GM12801 (cell line): Measurements from ENCODE around the gene NPM1.

Source experiments
- CTCF ChIP-seq: IDR thresholded peaks from one replicate; pipeline ENCODE4 v1.5.1; 2011; ENCODE audit warnings: control low read depth; ENCODE audit not compliant: insufficient read length; ENCODE audit errors: extremely low read depth

NPM1 gene

GRCh38 chr5:171433982-171434676, 46.5 kb downstream of the NPM1 start:
- no peak for TF ChIP-seq CTCF

GRCh38 chr5:171434874-171435273, 47.2 kb downstream of the NPM1 start:
- TF ChIP-seq CTCF, result no peak

- TF ChIP-seq CTCF, result no peak
These were observed 48.3 kb downstream of the NPM1 start for GRCh38 chr5:171435908-171436307.

- no peak for TF ChIP-seq CTCF
These were observed 49.2 kb downstream of the NPM1 start for GRCh38 chr5:171436804-171437285.

DNA sequence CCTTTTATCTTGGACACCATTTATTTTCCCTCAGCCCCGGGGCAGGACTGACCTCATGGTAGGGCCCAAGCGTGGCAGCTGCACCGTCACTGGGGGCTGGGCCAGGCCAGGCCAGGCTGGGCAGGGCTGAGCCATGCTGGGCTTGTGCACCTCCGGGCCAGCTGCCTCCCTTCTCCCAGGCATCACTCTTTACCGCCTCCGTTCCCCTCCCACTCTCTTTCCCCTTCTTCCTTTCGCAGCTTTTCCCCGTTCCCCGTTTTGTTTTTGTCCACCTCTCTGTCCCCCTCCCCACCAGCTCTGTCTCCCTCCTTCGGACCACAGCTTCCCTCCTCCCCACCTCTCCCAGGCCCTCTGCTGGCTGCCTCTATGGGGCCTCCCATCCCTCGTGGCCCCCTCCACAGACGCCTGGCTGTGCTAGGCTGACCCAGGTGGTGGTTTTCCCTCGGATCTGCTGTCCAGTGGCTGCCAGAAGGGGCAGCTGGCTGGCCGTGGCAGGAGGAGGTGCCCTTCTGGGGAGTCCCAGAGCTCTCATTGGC, 49.7 kb downstream of the NPM1 start:
- no peak for TF ChIP-seq CTCF

- TF ChIP-seq CTCF, result no peak
These were observed 51.1 kb downstream of the NPM1 start for GRCh38 chr5:171438738-171439137.

GRCh38 chr5:171441246-171441791, 53.7 kb downstream of the NPM1 start:
- no peak for TF ChIP-seq CTCF
